WTC11 (cell line): Measurements from ENCODE around the gene GALNT12. TPM values are rescaled to one million over a fixed set of nuclear protein-coding genes. Genes with fewer than 3 reads are reported as not detected.

ENCODE experiments used
- ATAC-seq: fragments of 200-7000 bp; cut with Tn5 transposase; 2 replicates; pipeline ENCODE4 v1.10.0; 2021; ENCODE audit warnings: mild to moderate bottlenecking, moderate library complexity
- CTCF ChIA-PET: fragments of 300-600 bp; sonication (Branson Sonifier 250); formaldehyde crosslinking; loops from one replicate; lab custom pipeline; 2021; ENCODE audit warnings: antibody characterized with exemption; lab: Charles Lee
- POLR2A ChIA-PET: fragments of 350-600 bp; sonication (Branson Sonifier 250); formaldehyde crosslinking; loops from one replicate; lab custom pipeline; 2021; ENCODE audit warnings: antibody characterized with exemption; lab: Charles Lee
- DNase-seq: peaks from one replicate; pipeline ENCODE4 v3.0.0; 2021; ENCODE audit warnings: low spot score
- H3K27ac Mint-ChIP-seq: 2 replicates; pipeline ENCODE4 v1.8.0; 2021; ENCODE audit warnings: mixed read lengths
- H3K27me3 Mint-ChIP-seq: 2 replicates; pipeline ENCODE4 v1.8.0; 2021; ENCODE audit warnings: low read depth, mild to moderate bottlenecking, moderate library complexity, mixed read lengths
- H3K36me3 Mint-ChIP-seq: 2 replicates; pipeline ENCODE4 v1.8.0; 2021; ENCODE audit warnings: mixed read lengths
- H3K4me1 Mint-ChIP-seq: 2 replicates; pipeline ENCODE4 v1.8.0; 2022; ENCODE audit warnings: mixed read lengths
- H3K4me3 Mint-ChIP-seq: 2 replicates; pipeline ENCODE4 v1.8.0; 2021; ENCODE audit warnings: mild to moderate bottlenecking, moderate library complexity, mixed read lengths
- H3K9me3 Mint-ChIP-seq: 2 replicates; pipeline ENCODE4 v1.8.0; 2021; ENCODE audit warnings: mixed read lengths
- ELF4 ChIP-seq: sonication (generic); formaldehyde crosslinking; IDR thresholded peaks from 2 replicates; pipeline ENCODE4 v1.8.1; 2022; ENCODE audit warnings: low read depth, mild to moderate bottlenecking, moderate library complexity, missing genetic modification reagents
- FOXP1 ChIP-seq: sonication (generic); formaldehyde crosslinking; IDR thresholded peaks from 2 replicates; pipeline ENCODE4 v1.8.0; 2022; ENCODE audit warnings: missing genetic modification reagents, mild to moderate bottlenecking, moderate library complexity, borderline replicate concordance
- GTF2I ChIP-seq: fragments of 250-450 bp; sonication (Bioruptor Pico); conservative IDR thresholded peaks from 2 replicates; pipeline ENCODE4 v1.4.0; 2021; ENCODE audit warnings: mild to moderate bottlenecking
- JUN ChIP-seq: sonication (generic); formaldehyde crosslinking; IDR thresholded peaks from 2 replicates; pipeline ENCODE4 v1.8.0; 2023; ENCODE audit warnings: mild to moderate bottlenecking, missing genetic modification reagents
- MXD4 ChIP-seq: fragments of 250-450 bp; sonication (Bioruptor Pico); IDR thresholded peaks from 2 replicates; pipeline ENCODE4 v1.8.0; 2021; ENCODE audit warnings: mild to moderate bottlenecking, moderate library complexity, borderline replicate concordance
- TP53 ChIP-seq: sonication (generic); formaldehyde crosslinking; IDR thresholded peaks from 2 replicates; pipeline ENCODE4 v1.8.1; 2023; ENCODE audit warnings: mild to moderate bottlenecking, missing genetic modification reagents
- ZNF263 ChIP-seq: sonication (generic); formaldehyde crosslinking; IDR thresholded peaks from 2 replicates; pipeline ENCODE4 v1.8.1; 2022; ENCODE audit warnings: low read depth, mild to moderate bottlenecking, moderate library complexity, missing genetic modification reagents
- ZNF317 ChIP-seq: sonication (generic); formaldehyde crosslinking; IDR thresholded peaks from 2 replicates; pipeline ENCODE4 v1.8.1; 2023; ENCODE audit warnings: low read depth, mild to moderate bottlenecking, moderate library complexity, missing genetic modification reagents, borderline replicate concordance
- total RNA-seq: library from RNA; stranded (reverse); gene quantifications from 3 replicates; pipeline ENCODE4 v1.2.3, GENCODE V29; 2021
- TF ChIP-seq, protein P1 (sequence below): fragments of 250-450 bp; sonication (Bioruptor Pico); IDR thresholded peaks from 2 replicates; pipeline ENCODE4 v1.9.0; 2021; ENCODE audit warnings: moderate library complexity, mild to moderate bottlenecking, inconsistent platforms, borderline replicate concordance
- TF ChIP-seq, protein P2 (sequence below): sonication (generic); formaldehyde crosslinking; IDR thresholded peaks from 2 replicates; pipeline ENCODE4 v1.8.1; 2023; ENCODE audit warnings: mild to moderate bottlenecking, missing genetic modification reagents
- TF ChIP-seq, protein P3 (sequence below): sonication (generic); formaldehyde crosslinking; IDR thresholded peaks from 2 replicates; pipeline ENCODE4 v1.8.1; 2023; ENCODE audit warnings: mild to moderate bottlenecking, missing genetic modification reagents, moderate library complexity
- TF ChIP-seq, protein P4 (sequence below): sonication (generic); formaldehyde crosslinking; IDR thresholded peaks from 2 replicates; pipeline ENCODE4 v1.8.0; 2022; ENCODE audit warnings: missing genetic modification reagents
- TF ChIP-seq, protein P5 (sequence below): sonication (generic); formaldehyde crosslinking; conservative IDR thresholded peaks from 2 replicates; pipeline ENCODE4 v1.8.1; 2022; ENCODE audit warnings: mild to moderate bottlenecking, missing genetic modification reagents
- TF ChIP-seq, protein P6 (sequence below): sonication (generic); formaldehyde crosslinking; IDR thresholded peaks from 2 replicates; pipeline ENCODE4 v1.8.0; 2023; ENCODE audit warnings: missing genetic modification reagents
- TF ChIP-seq, protein P7 (sequence below): sonication (generic); formaldehyde crosslinking; IDR thresholded peaks from 2 replicates; pipeline ENCODE4 v1.8.0; 2023; ENCODE audit warnings: missing genetic modification reagents, mild to moderate bottlenecking, borderline replicate concordance

GALNT12 gene
- total RNA-seq, 1 experiment from 2014 or later = 19.3 TPM

DNA sequence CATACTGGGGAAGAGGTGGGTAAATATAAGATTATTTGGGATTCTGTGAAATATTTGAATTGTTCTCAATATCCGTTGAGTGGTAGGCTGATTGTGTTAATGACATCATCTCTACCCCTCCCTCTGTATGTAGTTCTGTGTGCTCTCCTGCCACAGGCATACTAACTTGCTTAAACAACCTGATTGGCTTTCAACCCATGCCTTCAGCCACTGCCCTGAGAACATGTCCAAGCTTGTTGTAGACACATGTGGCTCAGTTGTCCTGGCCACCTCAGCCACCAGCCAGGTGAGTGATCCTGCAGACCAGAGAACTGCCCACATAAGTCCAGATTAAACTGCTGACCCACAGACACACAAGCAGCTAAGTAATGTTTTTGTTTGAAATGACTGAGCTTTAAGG, 42.2 kb upstream of the GALNT12 start:
- POLR2A ChIA-PET = no interaction called here
- ATAC-seq (no peak), DNase-seq (no peak)
- no peaks in the 10 kb centered on the region for H3K4me1 Mint-ChIP-seq
- TF ChIP-seq TP53 = no peak
- TF ChIP-seq ELF4 (CRISPR knock-in tag) = no peak
- TF ChIP-seq JUN (CRISPR knock-in tag) = no peak
- TF ChIP-seq, protein P1, sequence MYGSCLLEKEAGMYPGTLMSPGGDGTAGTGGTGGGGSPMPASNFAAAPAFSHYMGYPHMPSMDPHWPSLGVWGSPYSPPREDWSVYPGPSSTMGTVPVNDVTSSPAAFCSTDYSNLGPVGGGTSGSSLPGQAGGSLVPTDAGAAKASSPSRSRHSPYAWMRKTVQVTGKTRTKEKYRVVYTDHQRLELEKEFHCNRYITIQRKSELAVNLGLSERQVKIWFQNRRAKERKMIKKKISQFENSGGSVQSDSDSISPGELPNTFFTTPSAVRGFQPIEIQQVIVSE = no peak
- no peak for TF ChIP-seq ZNF317 (CRISPR knock-in tag)
- no peak for TF ChIP-seq GTF2I
- TF ChIP-seq, protein P2, sequence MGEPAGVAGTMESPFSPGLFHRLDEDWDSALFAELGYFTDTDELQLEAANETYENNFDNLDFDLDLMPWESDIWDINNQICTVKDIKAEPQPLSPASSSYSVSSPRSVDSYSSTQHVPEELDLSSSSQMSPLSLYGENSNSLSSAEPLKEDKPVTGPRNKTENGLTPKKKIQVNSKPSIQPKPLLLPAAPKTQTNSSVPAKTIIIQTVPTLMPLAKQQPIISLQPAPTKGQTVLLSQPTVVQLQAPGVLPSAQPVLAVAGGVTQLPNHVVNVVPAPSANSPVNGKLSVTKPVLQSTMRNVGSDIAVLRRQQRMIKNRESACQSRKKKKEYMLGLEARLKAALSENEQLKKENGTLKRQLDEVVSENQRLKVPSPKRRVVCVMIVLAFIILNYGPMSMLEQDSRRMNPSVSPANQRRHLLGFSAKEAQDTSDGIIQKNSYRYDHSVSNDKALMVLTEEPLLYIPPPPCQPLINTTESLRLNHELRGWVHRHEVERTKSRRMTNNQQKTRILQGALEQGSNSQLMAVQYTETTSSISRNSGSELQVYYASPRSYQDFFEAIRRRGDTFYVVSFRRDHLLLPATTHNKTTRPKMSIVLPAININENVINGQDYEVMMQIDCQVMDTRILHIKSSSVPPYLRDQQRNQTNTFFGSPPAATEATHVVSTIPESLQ (CRISPR knock-in tag) = no peak
- TF ChIP-seq, protein P3, sequence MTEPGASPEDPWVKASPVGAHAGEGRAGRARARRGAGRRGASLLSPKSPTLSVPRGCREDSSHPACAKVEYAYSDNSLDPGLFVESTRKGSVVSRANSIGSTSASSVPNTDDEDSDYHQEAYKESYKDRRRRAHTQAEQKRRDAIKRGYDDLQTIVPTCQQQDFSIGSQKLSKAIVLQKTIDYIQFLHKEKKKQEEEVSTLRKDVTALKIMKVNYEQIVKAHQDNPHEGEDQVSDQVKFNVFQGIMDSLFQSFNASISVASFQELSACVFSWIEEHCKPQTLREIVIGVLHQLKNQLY (CRISPR knock-in tag) = no peak
- no peak for TF ChIP-seq MXD4
- TF ChIP-seq, protein P4, sequence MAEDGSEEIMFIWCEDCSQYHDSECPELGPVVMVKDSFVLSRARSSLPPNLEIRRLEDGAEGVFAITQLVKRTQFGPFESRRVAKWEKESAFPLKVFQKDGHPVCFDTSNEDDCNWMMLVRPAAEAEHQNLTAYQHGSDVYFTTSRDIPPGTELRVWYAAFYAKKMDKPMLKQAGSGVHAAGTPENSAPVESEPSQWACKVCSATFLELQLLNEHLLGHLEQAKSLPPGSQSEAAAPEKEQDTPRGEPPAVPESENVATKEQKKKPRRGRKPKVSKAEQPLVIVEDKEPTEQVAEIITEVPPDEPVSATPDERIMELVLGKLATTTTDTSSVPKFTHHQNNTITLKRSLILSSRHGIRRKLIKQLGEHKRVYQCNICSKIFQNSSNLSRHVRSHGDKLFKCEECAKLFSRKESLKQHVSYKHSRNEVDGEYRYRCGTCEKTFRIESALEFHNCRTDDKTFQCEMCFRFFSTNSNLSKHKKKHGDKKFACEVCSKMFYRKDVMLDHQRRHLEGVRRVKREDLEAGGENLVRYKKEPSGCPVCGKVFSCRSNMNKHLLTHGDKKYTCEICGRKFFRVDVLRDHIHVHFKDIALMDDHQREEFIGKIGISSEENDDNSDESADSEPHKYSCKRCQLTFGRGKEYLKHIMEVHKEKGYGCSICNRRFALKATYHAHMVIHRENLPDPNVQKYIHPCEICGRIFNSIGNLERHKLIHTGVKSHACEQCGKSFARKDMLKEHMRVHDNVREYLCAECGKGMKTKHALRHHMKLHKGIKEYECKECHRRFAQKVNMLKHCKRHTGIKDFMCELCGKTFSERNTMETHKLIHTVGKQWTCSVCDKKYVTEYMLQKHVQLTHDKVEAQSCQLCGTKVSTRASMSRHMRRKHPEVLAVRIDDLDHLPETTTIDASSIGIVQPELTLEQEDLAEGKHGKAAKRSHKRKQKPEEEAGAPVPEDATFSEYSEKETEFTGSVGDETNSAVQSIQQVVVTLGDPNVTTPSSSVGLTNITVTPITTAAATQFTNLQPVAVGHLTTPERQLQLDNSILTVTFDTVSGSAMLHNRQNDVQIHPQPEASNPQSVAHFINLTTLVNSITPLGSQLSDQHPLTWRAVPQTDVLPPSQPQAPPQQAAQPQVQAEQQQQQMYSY = no peak
- TF ChIP-seq FOXP1 (CRISPR knock-in tag) = no peak
- H3K9me3 Mint-ChIP-seq = no peaks in the 10 kb centered on the region
- H3K36me3 Mint-ChIP-seq = peaks cover 39% of the 10 kb centered on the region
- CTCF ChIA-PET = interaction anchor here (1.5 to 3.2 kb wide), 2 partner anchors 10 to 11 kb away, joined by 3 to 17 read pairs; no protein-coding TSS in a partner anchor
- H3K27ac Mint-ChIP-seq = no peak overlapping the region
- H3K27me3 Mint-ChIP-seq = no peaks in the 10 kb centered on the region
- H3K4me3 Mint-ChIP-seq = no peak overlapping the region

DNA sequence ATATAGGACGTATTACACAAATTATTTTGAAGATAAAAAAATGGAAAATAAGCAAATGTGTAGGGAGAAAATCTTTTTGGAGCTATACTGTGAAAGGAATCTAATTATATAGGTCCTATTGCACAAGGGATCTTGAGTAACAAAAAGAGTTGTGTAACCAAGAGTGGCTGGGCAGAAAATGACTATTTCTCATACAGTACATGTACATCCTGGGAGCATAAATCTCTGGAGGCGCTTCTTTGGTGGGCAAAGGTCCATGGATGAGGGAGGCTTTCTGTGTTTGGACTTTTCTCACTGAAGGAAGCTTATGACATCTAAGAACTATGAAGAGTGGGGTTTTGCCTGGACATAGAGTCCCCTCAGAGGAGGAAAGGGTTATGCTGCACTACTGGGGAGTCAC, 40.9 kb upstream of the GALNT12 start:
- H3K4me1 Mint-ChIP-seq = no peaks in the 10 kb centered on the region
- ATAC-seq (no peak), DNase-seq (no peak)
- no peak for TF ChIP-seq ZNF263 (CRISPR knock-in tag)
- TF ChIP-seq, protein P5, sequence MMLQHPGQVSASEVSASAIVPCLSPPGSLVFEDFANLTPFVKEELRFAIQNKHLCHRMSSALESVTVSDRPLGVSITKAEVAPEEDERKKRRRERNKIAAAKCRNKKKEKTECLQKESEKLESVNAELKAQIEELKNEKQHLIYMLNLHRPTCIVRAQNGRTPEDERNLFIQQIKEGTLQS (CRISPR knock-in tag) = no peak
- TF ChIP-seq, protein P6, sequence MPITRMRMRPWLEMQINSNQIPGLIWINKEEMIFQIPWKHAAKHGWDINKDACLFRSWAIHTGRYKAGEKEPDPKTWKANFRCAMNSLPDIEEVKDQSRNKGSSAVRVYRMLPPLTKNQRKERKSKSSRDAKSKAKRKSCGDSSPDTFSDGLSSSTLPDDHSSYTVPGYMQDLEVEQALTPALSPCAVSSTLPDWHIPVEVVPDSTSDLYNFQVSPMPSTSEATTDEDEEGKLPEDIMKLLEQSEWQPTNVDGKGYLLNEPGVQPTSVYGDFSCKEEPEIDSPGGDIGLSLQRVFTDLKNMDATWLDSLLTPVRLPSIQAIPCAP (CRISPR knock-in tag) = no peak
- TF ChIP-seq, protein P7, sequence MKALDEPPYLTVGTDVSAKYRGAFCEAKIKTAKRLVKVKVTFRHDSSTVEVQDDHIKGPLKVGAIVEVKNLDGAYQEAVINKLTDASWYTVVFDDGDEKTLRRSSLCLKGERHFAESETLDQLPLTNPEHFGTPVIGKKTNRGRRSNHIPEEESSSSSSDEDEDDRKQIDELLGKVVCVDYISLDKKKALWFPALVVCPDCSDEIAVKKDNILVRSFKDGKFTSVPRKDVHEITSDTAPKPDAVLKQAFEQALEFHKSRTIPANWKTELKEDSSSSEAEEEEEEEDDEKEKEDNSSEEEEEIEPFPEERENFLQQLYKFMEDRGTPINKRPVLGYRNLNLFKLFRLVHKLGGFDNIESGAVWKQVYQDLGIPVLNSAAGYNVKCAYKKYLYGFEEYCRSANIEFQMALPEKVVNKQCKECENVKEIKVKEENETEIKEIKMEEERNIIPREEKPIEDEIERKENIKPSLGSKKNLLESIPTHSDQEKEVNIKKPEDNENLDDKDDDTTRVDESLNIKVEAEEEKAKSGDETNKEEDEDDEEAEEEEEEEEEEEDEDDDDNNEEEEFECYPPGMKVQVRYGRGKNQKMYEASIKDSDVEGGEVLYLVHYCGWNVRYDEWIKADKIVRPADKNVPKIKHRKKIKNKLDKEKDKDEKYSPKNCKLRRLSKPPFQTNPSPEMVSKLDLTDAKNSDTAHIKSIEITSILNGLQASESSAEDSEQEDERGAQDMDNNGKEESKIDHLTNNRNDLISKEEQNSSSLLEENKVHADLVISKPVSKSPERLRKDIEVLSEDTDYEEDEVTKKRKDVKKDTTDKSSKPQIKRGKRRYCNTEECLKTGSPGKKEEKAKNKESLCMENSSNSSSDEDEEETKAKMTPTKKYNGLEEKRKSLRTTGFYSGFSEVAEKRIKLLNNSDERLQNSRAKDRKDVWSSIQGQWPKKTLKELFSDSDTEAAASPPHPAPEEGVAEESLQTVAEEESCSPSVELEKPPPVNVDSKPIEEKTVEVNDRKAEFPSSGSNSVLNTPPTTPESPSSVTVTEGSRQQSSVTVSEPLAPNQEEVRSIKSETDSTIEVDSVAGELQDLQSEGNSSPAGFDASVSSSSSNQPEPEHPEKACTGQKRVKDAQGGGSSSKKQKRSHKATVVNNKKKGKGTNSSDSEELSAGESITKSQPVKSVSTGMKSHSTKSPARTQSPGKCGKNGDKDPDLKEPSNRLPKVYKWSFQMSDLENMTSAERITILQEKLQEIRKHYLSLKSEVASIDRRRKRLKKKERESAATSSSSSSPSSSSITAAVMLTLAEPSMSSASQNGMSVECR (CRISPR knock-in tag) = no peak
- ChIA-PET CTCF (interaction anchor here (3.2 kb wide), 1 partner anchor 9 kb away, joined by 17 read pairs; no protein-coding TSS in a partner anchor), POLR2A (no interaction called here)
- H3K27ac Mint-ChIP-seq = no peak overlapping the region
- H3K4me3 Mint-ChIP-seq = no peak overlapping the region
- no peaks in the 10 kb centered on the region for H3K9me3 Mint-ChIP-seq
- H3K36me3 Mint-ChIP-seq = peaks cover 49% of the 10 kb centered on the region
- no peaks in the 10 kb centered on the region for H3K27me3 Mint-ChIP-seq
